NB4 (cell line): Measurements from ENCODE around the gene SNX17.

Experiments
- MYC ChIP-seq: IDR thresholded peaks from 2 replicates; pipeline ENCODE4 v1.6.1; 2011; ENCODE audit warnings: low read depth, low read length
- POLR2A ChIP-seq: IDR thresholded peaks from 2 replicates; pipeline ENCODE4 v1.6.1; 2011; ENCODE audit warnings: mild to moderate bottlenecking; ENCODE audit not compliant: insufficient read length; ENCODE audit errors: extremely low read depth
- TF ChIP-seq, protein P1 (sequence below): IDR thresholded peaks from one replicate; pipeline ENCODE4 v1.5.1; 2012; ENCODE audit warnings: low read depth, low read length
- TF ChIP-seq, protein P2 (sequence below): IDR thresholded peaks from 2 replicates; pipeline ENCODE4 v1.6.1; 2011; ENCODE audit warnings: low read depth, low read length

DNA sequence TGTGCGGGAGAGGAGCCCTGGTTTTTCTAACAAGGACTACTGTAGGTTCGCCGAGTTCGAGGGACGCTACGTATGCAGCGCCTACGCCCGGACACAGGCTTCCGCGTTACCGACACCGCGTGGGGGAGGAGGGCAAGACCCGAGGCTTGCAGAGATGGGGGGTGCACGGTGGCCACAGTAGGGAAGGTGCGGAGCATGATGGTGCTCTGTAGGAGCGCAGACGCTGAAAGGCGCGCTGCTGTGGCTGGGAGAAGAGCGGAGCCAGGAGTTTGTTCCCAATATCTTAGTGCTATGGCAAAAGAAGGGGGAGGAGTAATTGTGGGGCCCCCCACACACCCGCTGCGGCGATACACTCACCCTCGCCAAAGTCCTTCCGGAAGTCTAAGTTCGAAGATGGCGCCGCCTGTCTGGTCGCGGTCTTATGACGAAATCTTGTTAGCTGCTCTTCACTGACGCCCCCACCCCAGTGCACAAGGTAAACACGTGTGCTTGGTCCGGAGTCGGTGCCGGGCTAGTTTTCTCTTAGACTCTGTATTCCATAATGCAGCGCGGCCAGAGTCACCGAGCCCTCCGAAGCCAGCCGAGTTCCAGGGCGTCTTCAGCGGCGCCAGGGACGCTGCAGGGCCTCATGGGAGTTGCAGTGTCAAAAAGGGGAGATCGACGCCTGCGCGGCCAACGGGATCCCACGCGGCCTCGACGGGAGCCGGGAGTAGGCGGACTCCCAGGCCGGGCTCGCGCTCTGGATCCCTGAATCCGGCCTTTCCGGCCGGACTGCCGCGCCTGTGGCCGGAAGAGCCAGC is 13.8 kb upstream of the SNX17 start, which contains the start of gene GTF3C2:
- TF ChIP-seq, protein P1, sequence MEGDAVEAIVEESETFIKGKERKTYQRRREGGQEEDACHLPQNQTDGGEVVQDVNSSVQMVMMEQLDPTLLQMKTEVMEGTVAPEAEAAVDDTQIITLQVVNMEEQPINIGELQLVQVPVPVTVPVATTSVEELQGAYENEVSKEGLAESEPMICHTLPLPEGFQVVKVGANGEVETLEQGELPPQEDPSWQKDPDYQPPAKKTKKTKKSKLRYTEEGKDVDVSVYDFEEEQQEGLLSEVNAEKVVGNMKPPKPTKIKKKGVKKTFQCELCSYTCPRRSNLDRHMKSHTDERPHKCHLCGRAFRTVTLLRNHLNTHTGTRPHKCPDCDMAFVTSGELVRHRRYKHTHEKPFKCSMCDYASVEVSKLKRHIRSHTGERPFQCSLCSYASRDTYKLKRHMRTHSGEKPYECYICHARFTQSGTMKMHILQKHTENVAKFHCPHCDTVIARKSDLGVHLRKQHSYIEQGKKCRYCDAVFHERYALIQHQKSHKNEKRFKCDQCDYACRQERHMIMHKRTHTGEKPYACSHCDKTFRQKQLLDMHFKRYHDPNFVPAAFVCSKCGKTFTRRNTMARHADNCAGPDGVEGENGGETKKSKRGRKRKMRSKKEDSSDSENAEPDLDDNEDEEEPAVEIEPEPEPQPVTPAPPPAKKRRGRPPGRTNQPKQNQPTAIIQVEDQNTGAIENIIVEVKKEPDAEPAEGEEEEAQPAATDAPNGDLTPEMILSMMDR: no peak
- peak; percentile 58 for TF ChIP-seq POLR2A
- TF ChIP-seq, protein P2, sequence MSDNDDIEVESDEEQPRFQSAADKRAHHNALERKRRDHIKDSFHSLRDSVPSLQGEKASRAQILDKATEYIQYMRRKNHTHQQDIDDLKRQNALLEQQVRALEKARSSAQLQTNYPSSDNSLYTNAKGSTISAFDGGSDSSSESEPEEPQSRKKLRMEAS: peak; percentile 98
- TF ChIP-seq MYC: peak; percentile 97
